GOT3 (cell line): ENCODE data around the gene LCN15.
"Not testable (repeated sequence)": the region's sequence is repeated elsewhere in the genome, so short reads cannot be mapped to it uniquely, and the experiment has no call there.

Experiments
- DNase-seq: peaks from one replicate; lab custom pipeline; 2025; ENCODE audit warnings: mixed read lengths; lab: John Stamatoyannopoulos, UW

Gene LCN15

DNA sequence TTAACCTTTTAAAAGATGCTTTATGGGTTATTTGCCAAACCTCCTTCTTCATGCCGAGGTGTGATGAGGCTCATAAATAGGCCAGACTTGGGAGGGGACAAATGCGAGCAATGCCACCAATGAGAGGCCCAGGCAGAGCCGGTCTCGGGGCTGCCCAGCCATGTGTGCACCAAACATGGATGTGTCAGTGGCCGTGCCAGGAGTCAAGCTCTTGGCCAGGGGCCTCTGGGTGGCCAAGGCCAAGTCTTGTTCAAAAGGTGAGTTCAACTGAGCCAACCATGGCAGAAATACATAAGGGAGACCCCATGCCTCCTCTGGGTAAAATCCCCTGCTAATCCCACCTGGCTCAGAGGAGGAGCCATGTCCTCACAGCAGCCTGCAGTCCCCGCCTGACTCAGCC, 10.9 kb upstream of the LCN15 start:
- DNase-seq, result no peak

DNA sequence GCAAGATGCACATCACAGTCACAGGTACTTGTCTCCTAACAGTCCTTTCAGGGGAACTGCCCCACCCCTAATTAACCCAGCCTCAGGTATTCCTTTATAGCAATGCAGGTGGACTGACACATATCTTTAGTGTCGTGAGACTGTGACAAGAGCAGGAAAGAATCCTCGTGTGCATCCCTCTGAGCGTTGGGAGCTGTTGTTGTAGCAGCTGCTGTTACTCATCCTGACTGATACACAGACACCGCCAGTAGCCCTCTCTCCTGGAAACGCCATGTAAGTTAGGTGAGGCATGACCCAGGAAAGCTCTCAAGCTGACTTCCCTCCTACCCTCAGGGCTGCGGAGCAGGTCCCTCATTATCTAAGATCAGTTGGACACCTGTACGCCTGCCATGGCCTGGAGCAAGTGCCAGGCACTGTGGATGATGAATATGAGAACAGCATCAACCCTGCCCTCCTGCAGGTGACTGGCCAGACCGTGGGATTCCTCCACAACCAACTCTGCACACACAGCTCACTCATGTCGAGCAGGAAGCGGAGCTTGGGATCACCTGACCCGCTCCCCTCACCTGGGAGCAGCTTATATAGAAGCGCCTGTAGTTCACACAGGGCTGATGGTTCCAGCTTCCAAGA, 10.2 kb upstream of the LCN15 start:
- no peak for DNase-seq

DNA sequence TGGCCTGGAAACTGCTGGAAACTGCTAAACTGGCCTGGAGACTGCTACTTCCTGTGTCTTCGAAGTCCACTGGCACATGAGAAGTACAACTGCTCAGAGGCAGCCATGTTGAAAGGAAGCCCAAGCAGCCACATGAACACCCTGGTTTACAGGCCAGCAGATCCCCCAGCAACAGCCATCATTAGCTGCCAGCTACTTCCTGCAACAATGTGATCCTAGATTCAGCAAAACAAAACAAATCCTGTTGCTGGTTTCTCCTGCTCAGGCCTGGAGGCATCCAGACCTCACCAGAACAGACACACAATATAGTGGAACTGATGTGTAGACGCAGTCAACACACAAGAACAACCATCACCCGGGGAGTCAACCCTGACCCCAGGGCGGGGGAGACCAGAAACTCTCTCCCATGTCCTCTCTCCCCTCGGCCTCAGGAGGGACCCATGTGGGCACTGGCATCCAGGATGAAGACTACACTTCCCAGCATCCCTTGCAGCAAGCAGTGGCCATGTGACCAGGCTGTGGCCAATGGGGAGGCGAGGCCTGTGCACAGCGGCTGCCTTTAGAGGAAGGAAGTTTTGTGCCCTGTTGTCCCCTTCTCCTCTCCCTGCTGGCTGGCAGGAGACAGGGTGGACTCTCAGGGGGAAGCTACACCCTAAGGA, 9.2 kb upstream of the LCN15 start:
- no peak for DNase-seq

DNA sequence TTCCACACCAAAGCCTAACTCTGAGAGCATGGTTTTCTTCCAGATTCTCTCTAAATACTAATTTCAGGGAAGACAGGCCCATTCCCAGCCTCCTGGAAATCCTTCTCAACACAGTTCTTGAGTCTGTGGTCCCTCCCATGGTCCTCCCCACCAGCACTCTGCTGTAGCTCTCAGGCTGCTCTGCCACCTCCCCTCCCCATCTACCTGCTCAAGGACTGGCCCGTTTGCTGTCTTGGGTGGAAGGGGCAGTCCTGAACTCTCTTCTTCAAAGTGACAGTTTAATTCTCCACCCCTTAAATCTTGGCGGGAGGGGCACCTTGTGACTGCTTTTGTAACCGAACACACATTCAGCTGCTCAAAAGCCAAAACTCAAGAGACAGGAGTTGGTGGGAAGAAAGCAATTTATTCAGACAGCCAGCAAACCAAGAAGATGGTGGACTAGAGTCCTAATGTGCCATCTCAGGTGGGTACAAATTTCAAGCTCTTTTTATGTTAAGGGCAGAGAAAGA, 7.6 kb upstream of the LCN15 start:
- DNase-seq, result no peak

DNA sequence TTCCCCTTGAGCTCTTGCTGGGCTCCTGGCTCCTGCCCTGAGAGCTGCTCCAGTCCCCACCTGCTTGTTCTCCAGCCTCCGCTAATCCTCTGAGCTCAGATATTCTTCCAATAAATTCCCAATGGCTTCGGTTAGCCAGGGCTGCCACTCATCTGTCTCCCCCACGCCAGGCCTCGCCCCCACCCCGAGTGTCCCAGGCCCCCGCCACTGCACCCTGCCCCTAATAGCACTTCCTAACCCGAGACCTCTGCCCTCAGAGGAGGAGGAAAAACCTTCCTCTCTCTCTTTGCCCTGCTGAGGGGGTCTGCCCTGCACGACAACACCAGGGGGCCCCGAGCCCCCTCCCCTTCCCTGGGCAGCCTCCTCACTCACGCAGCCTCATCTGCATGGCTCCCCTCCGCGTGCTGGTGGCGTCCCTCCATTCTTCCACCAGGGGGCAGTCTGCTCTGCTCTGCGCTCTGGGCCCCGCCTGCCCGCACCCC, 5.4 kb upstream of the LCN15 start:
- DNase-seq, result no peak

DNA sequence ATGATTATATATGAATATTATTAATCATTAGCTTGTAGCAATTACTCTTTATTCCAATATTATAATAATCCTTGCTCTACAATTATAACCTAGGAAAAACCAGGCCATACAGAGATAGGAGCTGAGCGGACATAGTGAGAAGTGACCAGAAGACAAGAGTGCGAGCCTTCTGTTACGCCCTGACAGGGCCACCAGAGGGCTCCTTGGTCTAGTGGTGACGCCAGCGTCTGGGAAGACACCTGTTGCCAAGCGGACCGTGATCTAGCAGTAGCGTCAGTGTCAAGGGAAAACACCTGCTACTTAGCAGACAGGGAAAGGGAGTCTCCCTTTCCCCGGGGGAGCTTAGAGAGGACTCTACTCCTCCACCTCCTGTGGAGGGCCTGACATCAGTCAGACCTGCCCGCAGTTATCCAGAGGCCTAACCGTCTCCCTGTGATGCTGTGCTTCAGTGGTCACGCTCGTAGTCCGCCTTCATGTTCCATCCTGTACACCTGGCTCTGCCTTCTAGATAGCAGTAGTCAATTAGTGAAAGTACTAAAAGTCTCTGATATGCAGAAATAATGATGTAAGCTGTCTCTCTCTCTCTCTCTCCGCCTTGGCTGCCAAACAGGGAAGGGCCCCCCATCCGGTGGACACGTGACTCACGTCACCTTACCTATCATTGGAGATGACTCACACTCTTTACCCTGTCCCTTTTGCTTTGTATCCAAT, 2.2 kb upstream of the LCN15 start:
- not testable (repeated sequence) for DNase-seq

DNA sequence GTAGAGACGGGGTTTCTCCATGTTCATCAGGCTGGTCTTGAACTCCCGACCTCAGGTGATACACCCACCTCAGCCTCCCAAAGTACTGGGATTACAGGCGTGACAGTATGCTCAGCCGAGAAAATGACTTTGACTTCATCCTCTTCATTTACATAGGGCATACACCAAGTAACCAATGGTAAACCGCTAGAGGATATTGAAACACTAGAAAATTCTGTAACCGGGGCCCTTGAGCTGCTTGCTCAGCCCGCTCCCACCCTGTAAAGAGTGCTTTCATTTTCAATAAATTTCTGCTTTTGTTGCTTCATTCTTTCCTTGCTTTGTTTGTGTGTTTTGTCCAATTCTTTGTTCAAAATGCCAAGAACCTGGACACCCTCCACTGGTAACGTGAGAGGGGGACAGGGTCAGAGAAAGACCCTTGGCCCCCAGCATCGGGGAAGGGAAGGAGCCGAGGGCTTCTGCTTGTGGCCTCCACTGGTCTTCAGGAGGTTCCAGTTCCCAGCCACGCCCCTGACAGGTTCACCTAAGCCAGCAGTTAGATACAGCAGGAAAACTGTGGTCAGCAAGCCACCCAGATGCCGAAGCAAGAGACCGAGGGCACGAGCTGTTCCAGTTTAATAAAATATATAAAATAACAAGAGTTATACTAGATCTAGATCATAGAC, 1.6 kb upstream of the LCN15 start:
- not testable (repeated sequence) for DNase-seq

DNA sequence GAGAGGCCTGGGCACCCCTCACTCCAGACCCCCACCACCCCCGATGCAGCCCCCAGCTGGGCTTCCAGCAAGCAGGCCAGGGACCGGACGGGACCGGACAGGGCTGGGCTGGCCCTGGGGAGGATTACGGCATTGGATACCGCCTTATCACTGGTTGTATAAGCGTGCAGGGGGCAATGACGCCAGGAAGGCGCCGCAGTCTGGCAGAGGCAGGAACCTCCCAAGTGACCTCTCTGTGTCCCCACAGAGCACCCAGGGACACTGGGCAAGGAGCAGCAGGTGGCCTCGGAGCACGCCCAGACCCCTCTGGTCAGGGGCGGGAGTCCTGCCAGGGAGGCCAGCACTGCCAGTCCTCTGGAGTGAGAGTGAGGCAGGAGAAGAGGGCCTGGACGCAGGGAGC, 723 bp upstream of the LCN15 start:
- DNase-seq, result no peak

DNA sequence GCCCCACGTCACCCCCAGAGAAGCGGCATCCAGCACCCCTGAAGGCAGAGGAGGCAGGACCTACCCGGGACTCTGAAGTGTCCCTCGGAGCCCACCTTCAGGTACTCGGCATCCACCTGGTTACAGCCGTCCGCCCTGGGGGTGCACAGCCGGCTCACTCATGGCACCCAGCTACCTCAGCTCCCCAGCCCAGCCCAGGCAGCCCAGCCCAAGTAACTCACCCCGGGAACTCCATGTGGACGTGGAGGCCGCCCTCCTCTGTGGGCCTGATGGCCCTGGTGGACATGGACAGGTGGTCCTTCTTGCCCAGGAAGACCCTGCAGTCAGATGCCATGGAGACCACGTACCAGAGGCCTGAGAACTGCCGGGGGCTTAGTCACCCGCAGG, 676 bp downstream of the LCN15 start:
- no peak for DNase-seq

DNA sequence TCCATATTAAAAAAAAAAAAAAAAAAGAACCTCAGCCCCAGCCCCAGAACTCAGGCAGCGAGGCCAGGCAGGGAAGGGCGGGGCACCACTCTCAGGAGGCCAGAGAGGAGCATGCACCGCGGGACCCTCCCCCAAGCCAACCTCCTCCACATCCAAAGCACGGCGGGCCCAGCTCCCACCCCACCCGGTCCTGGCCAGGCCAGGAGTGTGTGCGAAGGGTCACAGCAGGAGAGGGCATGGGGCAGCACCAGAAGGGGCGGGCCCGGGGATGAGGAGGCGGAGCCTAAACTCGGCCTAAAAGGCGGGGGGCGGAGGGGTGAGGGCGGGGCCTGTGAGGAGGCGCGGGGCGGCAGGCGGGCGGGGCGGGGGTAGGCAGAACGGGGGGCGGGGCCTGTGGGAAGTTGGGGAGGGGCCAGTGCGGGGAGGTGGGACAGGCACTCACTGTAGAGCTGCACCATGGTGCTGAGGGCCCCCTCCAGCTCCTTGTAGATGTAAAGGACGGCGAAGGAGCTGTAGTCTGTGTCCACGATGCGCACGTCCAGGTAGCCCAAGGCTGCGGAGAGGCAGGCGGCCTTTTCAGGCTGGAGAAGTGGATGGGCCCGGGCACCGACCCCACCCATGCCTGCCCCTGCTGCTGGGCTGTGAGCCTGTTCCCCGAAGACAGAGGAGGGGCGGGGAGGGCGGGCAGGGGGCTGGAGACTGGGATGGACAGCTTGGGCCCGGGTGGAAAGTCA, 1.2 kb downstream of the LCN15 start:
- DNase-seq, result no peak

DNA sequence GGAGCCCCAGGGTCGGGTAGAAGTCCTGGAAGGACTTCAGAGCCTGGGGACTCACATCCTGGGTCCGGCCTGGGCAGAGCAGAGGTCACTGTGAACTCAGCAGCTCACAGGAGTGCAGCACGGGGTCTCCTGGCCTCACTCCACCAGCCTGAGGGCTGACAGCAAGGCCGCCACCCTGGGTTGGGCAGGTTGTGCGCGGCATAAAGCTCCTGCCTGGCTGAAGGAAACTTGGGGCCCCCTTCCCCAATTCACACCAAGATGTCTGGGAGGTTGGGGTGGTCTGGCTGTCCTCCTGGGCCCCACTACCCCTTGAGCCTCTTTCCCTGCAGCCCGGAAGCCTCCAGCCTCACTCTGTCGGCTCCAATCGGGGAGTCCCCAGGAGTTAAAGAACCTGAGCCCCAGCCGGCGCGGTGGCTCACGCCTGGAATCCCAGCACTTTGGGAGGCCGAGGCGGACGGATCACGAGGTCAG, 2.1 kb downstream of the LCN15 start:
- no peak for DNase-seq

DNA sequence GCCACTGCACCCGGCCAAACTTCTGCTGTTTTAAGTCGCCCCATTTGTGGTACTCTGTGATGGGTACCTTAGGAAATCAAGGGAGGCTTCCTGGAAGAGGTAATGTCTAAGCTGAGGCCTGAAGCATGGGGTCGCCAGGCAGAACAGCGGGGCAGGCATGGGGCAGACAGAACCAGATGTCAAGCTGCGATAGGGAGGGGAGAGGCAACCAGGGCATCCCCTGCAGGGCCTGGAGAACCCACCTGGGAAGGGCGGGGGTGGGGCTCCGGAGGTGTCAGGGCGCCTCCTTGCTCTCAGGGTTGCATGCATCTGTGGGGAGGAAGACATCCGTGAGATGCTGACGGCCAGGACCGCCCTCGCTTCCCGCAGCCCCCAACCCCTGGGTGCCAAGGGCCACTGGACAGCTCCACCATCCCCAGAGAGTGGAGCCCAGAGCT, 2.8 kb downstream of the LCN15 start:
- no peak for DNase-seq

DNA sequence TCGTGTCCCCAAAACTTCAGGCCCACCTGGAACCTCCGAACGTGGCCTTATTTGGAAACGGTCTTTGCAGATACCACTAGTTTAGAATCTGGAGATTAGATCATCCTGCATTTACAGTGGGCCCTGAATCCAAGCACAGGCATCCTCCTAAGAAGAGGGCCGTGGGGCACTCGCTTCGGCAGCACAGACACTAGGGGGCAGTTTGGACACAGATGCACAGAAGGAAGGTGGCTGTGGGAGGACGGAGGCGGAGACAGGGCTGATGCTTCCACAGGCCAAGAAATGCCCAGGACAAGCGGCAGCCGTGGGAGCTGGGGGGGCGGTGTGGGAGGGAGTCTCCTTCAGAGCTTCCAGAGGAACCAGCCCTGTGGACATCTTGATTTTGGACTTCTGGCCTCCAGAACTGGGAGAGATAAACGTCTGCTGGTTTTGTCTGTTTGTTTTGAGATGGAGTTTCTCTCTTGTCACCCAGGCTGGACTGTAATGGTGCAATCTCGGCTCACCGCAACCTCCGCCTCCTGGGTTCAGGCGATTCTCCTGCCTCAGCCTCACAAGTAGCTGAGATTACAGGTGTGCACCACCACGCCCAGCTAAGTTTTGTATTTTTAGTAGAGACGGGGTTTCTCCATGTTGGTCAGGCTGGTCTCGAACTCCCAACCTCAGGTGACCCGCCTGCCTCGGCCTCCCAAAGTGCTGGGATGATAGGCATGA, 3.3 kb downstream of the LCN15 start:
- DNase-seq, result not testable (repeated sequence)

DNA sequence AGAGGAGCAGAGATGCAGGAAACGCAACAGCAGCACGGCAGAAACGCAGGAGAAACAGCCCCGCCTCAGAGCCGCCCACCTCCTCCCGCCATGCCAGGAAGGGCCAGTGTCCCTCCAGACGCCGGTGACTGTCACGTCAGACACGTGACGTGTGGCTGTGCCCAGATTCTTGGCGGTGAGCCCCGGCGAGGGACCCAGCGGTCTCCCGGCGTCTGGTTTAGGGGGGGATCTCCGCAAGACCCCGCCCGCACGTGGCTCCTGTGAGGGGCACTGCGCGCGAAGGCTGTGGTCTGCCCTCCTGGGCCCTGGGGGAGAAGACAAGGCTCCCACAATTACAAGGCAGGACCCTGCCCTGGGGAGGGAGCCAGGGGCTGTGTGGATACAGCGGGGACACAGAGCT, 3.9 kb downstream of the LCN15 start:
- no peak for DNase-seq

DNA sequence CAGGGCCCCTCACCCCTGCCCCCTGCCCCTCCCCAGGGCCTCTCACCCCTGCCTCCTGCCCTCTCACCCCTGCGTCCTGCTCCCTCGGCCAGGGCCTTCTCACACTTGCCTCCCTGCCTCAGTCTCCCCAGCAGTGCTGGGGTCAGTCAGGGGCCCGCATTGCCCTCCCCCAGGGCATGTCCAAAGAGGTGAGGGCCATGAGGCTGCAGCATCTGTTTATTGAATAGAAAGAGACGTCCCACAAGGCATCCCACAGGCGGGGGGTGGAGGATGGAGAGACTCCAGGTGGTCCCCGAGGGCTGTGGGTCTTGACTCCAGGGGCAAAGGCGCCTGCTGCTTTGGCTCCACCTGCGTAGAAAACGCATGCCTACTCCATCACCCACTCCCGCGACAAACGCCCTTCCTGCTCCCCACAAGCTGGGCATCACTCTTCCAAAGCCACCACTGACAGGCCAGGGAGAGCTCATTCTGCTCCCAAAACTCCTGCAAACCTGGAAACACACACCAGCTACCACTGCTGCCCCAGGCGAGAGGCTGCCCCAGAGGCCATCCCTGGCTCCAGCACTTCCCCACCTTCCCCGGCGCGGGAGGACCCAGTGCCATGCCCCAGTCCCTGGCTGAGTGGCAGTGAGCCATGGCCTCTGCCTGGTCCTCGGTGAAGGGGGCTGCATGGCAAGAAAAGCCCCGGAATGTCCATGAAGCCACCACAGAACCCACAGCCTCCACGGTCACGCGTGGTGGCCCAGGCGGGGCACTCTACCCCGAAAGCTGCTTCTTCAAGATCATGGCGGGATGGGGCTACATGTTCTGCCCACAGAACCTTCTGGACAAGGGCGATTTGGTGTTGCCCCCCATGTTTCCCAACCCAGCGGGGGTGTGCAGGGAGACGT, 4.6 kb downstream of the LCN15 start:
- DNase-seq, result no peak

DNA sequence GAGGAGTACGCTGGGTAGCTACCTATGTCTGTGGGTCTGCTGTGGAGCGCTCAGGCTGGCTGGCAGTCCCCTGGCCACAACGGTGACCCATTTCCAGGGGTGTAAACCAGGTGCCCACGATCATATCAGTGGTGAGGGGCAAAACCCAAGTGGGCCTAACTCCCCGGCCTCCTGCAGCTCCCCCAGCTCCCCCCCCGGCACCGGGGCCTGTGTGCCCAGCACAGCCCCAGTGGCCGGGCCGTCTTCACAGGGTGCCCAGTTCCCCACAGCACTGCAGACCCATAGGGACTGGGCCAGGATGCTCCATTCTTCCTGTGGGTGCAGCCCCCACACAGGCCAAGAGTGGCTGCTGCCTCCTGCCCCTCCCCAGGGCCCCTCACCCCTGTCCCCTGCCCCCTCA, 5.3 kb downstream of the LCN15 start:
- no peak for DNase-seq

DNA sequence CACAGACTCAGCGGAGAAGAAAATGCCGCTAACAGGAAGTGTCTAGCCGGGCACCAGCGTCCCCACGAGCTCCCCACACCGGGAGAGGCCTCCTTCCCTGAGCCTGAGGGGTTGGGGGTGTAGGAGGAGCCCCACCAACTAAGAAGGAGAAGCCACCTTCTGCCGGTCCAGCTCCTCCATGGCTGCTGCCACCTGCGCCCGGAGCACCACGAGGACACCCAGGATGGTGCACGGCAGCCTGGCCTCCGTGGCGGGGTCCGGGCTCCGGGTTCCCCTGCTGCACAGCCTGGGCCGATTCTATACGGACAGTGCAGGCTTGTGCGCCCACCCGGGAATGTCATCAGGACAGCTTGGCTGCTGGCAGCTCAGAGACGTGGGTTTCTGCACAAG, 6.6 kb downstream of the LCN15 start:
- DNase-seq, result no peak

DNA sequence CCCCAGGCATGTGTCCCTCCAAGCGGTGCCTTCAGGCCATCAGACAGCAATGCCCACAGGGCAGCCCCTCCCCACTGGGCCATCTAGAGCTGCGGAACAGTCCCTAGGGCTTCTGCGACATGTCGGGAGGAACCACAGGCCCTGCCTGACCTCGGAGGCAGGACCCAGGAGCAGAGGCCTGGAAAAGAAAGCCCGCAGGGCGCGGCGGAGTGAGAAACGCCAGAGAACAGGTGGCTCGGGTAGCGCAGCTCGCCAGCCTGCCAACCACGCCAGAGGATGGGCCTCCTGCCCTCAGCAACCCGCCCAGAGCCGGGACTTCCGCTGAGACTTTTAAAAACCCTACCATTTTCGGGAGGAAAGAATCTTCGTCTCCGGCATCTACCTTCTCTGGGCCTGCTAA, 7.0 kb downstream of the LCN15 start:
- no peak for DNase-seq

DNA sequence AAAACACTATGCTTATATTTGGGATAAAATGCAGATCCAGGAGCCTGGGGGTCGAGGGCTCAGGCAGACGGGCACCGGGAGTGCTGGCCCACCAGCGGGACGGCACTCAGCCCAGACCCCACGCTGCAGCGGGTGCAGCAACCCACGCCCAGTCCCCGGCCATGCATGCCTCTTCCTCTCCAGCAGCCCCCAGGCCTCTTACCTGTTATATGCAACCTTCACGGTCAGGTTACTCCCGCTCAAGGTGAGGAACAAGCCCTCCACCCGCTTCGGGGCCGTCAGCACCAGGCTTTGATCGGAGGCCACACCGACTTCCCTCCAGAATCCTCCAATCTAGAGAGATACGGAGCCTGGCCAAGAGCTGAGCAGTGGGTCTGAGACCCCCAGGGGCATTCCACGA, 7.5 kb downstream of the LCN15 start:
- no peak for DNase-seq

DNA sequence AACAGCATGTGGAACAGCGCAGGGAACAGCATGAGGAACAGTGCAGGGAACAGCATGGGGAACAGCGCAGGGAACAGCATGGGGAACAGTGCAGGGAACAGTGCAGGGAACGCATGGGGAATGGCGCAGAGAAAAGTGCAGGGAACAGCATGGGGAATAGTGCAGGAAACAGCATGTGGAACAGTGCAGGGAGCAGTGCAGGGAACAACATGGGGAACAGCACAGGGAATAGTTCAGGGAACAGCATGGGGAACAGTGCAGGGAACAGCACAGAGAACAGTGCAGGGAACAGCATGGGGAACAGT, 8.2 kb downstream of the LCN15 start:
- no peak for DNase-seq
